HG02571 (cell line): ENCODE results near the gene NCOA4.
A peak's percentile ranks its signal among the peaks of the same experiment; 100 is the strongest.
"Not testable (repeated sequence)": the region's sequence is repeated elsewhere in the genome, so short reads cannot be mapped to it uniquely, and the experiment has no call there.

Experiments
- ATAC-seq: cut with Tn5 transposase; IDR thresholded peaks from one replicate; pipeline ENCODE4 v1.9.1; 2021; ENCODE audit warnings: mild to moderate bottlenecking, moderate library complexity; ENCODE audit not compliant: unreplicated experiment

Gene NCOA4

GRCh38 chr10:46030091-46030937 is at the start of gene NCOA4:
Gene NCOA4, minus strand, starts transcription at chr10:46030623. Its CDS starts 13,943 bp downstream, at chr10:46016680.
- ATAC-seq: peak; percentile 97

GRCh38 chr10:46079831-46080585 is 49.6 kb upstream of the NCOA4 start:
- no peak for ATAC-seq

- ATAC-seq: no peak
Observed at GRCh38 chr10:46077731-46078413, 47.4 kb upstream of the NCOA4 start.

GRCh38 chr10:46077141-46077554 is 46.7 kb upstream of the NCOA4 start:
- no peak for ATAC-seq

- no peak for ATAC-seq
Observed at GRCh38 chr10:46075869-46076268, 45.4 kb upstream of the NCOA4 start.

- no peak for ATAC-seq
Observed at GRCh38 chr10:46074196-46074946, 43.9 kb upstream of the NCOA4 start.

- no peak for ATAC-seq
Observed at GRCh38 chr10:46073564-46073963, 43.1 kb upstream of the NCOA4 start.

GRCh38 chr10:46070749-46071148 is 40.3 kb upstream of the NCOA4 start:
- no peak for ATAC-seq

GRCh38 chr10:46069771-46070463 is 39.5 kb upstream of the NCOA4 start:
- ATAC-seq: no peak

GRCh38 chr10:46068905-46069304 is 38.5 kb upstream of the NCOA4 start:
- no peak for ATAC-seq

- ATAC-seq: no peak
Observed at GRCh38 chr10:46068117-46068516, 37.7 kb upstream of the NCOA4 start.

GRCh38 chr10:46064269-46064817 is 33.9 kb upstream of the NCOA4 start:
- no peak for ATAC-seq

- no peak for ATAC-seq
Observed at GRCh38 chr10:46062723-46063428, 32.5 kb upstream of the NCOA4 start.

- ATAC-seq: no peak
Observed at GRCh38 chr10:46060706-46061105, 30.3 kb upstream of the NCOA4 start.

GRCh38 chr10:46057927-46058326 is 27.5 kb upstream of the NCOA4 start:
- ATAC-seq: not testable (repeated sequence)

- ATAC-seq: no peak
Observed at GRCh38 chr10:46057038-46057437, 26.6 kb upstream of the NCOA4 start.

GRCh38 chr10:46055771-46056170 is 25.3 kb upstream of the NCOA4 start:
- no peak for ATAC-seq

- ATAC-seq: no peak
Observed at GRCh38 chr10:46053534-46054434, 23.4 kb upstream of the NCOA4 start.
